Subcutaneous abdominal adipose tissue (tissue), 5 donors: Measurements from ENCODE around the gene COL6A5.

Experiments used
- H3K27ac ChIP-seq: one replicate; pipeline ENCODE4 v1.7.0; 2013; ENCODE audit warnings: low read depth, mild to moderate bottlenecking, inconsistent platforms, low read length, moderate library complexity
- H3K27me3 ChIP-seq, 5 donors: one replicate each; pipeline ENCODE4 v1.7.0; 2013; ENCODE audit warnings: low read length in 5 of 5, inconsistent platforms in 1 of 5; ENCODE audit not compliant: control insufficient read depth in 5 of 5, insufficient read depth in 4 of 5
- H3K36me3 ChIP-seq, 5 donors: one replicate each; pipeline ENCODE4 v1.7.0; 2013; ENCODE audit warnings: low read length in 5 of 5; ENCODE audit not compliant: control insufficient read depth in 5 of 5, insufficient read depth in 5 of 5
- H3K4me1 ChIP-seq, 5 donors: one replicate each; pipeline ENCODE4 v1.7.0; 2013; ENCODE audit warnings: low read length in 5 of 5, mild to moderate bottlenecking in 3 of 5, moderate library complexity in 1 of 5; ENCODE audit not compliant: control insufficient read depth in 5 of 5, insufficient read depth in 5 of 5
- H3K4me3 ChIP-seq, 5 donors: one replicate each; pipeline ENCODE4 v1.7.0; 2013; ENCODE audit warnings: low read length in 5 of 5, low read depth in 1 of 5
- H3K9ac ChIP-seq, 5 donors: one replicate each; pipeline ENCODE4 v1.7.0; 2013; ENCODE audit warnings: low read length in 5 of 5, mild to moderate bottlenecking in 4 of 5, moderate library complexity in 3 of 5
- H3K9me3 ChIP-seq, 5 donors: one replicate each; pipeline ENCODE4 v1.7.0; 2013; ENCODE audit warnings: low read length in 5 of 5; ENCODE audit not compliant: control insufficient read depth in 5 of 5
- donor health status: healthy.
- donor health status: healthy.
- donor health status: healthy.
- donor health status: healthy.
- donor health status: healthy.

Gene COL6A5

DNA sequence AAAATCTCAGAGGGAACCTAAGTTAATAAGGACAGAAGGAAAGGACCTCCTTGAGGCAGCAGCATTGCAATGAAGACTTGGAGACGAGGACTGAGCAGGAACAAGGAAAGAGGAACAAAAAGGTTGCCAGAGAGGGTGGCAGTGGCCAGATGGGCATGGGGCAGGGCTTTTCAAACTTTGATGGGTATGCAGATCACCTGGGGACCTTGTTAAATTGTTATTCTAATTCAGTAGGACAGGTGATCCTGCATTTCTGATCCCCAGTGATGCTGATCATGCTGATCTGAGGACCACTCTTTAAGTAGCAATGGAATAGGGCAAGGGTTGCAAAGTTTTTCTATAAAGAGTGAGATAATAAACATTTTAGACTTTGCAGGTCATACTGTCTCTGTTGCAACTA is 182.6 kb downstream of the COL6A5 start:
- Histone ChIP-seq H3K9ac (no peak overlapping the region), H3K27me3 (peaks cover 0 to 8% (median 0%) of the 10 kb centered on the region in 5 donors), H3K4me3 (no peak overlapping the region), H3K36me3 (no peaks in the 10 kb centered on the region), H3K27ac (no peak overlapping the region), H3K4me1 (peaks cover 0 to 3% (median 0%) of the 10 kb centered on the region in 5 donors), H3K9me3 (no peaks in the 10 kb centered on the region)

DNA sequence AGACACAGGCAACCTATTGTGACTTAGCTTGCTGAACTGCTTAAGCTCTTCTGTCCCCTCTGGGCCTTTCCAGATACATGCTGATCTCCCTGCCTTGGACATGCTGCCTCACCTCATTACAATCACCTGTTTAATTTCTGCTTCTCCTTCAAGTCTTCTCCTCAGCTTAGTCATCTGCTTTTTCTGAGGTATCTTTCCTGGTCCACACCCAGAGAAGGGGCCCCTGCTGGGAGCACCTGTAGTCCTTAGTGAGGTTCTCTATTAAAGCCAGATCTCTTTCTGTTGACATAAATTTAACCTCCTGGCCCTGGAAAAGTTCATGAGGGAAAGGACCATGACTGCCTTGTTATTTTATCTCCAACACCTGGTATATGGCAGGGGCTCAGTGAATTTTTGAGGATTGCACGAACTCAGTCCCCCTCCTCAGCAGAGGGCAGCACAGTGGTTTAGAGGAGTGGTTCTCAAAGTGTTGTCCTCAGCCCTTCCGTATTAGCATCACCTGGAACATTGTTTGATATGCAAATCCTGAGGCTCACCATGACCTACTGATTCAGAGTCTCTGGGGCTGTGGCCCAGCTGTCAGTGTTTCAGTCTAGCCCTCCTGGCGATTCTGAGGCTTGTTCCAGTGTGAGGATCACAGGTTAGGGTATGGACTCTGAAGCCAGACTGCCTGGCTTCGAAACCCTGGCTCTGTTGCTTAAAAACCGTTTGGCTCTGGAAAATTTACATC is 184.2 kb downstream of the COL6A5 start:
- peaks cover 0 to 5% (median 0%) of the 10 kb centered on the region in 5 donors for H3K9me3 ChIP-seq
- H3K9ac ChIP-seq, result no peak overlapping the region
- H3K36me3 ChIP-seq, result no peaks in the 10 kb centered on the region
- no peaks in the 10 kb centered on the region for H3K27me3 ChIP-seq
- no peak overlapping the region for H3K27ac ChIP-seq
- H3K4me3 ChIP-seq, result no peak overlapping the region
- H3K4me1 ChIP-seq, result peaks cover 0 to 3% (median 0%) of the 10 kb centered on the region in 5 donors

DNA sequence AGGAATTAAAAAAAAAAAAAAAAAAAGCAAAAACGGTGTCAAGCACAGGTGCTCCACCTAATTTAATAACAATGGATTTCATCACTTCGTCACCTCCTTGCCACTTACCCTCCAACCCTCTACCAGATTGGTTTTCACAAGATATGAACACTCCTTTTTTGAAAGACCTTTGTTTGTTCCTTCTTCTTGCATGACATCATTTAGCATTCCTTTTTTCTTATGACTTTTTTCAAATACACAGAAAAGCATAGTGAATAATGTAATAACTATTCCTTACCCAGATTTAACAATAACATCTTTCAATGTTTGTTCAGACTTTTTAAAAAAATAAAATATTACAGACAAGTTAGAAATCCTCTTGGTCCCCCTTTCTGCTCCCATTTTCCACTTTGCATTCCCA is 187.8 kb downstream of the COL6A5 start:
- no peaks in the 10 kb centered on the region for H3K36me3 ChIP-seq
- peaks cover 0 to 3% (median 0%) of the 10 kb centered on the region in 5 donors for H3K4me1 ChIP-seq
- no peak overlapping the region for H3K4me3 ChIP-seq
- H3K27me3 ChIP-seq, result no peaks in the 10 kb centered on the region
- no peak overlapping the region for H3K27ac ChIP-seq
- peaks cover 0 to 5% (median 0%) of the 10 kb centered on the region in 5 donors for H3K9me3 ChIP-seq
- H3K9ac ChIP-seq, result no peak overlapping the region
